Activated CD8-positive, alpha-beta memory T cell treated with anti-CD3 and anti-CD28 coated beads, Interleukin-2, amount 50 U/mL, for 48 hours (primary cell): ENCODE measurements around the gene CHRNB4.
A peak's percentile ranks its signal among the peaks of the same experiment; 100 is the strongest.

Experiments used
- DNase-seq: peaks from one replicate; pipeline ENCODE4 v3.0.0-alpha.2; 2020

The CHRNB4 gene, protein sequence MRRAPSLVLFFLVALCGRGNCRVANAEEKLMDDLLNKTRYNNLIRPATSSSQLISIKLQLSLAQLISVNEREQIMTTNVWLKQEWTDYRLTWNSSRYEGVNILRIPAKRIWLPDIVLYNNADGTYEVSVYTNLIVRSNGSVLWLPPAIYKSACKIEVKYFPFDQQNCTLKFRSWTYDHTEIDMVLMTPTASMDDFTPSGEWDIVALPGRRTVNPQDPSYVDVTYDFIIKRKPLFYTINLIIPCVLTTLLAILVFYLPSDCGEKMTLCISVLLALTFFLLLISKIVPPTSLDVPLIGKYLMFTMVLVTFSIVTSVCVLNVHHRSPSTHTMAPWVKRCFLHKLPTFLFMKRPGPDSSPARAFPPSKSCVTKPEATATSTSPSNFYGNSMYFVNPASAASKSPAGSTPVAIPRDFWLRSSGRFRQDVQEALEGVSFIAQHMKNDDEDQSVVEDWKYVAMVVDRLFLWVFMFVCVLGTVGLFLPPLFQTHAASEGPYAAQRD

DNA sequence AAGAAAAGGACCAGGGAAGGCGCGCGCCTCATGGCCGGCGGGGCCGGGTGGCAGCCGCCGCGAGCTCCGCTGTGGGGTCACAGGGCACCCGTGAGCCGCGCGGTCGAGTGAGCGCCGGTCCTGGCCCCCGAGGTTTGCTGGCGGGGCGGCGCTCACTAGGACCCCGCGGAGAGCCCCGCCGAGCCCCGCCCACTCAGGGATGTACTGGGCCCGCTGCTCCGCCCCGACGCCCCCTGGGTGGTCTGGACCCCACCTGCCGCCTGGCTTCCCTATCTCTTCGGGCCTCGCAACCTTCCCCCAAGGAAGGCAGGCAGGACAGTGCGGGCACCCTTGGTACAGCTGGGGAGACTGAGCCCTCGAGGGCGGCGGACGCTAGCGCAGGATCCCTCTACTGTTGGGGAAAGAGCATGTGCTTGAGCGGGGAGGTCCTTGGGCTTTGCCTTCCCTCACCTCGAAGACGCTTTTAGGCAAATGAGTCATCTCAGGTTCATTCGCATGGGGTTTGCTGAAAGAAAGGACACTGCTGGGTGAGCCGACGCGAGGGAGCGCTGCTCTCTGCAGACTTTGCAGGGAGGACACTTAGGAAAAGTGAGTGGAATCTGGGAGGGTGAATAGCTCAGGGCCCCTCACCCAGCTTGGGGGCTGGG is at the start of gene CHRNB4:
Gene CHRNB4, minus strand, starts transcription at position 109 of the 647 bp plus-strand sequence. Its CDS starts 77 bp downstream, at position 32.
- peak; percentile 63 for DNase-seq

DNA sequence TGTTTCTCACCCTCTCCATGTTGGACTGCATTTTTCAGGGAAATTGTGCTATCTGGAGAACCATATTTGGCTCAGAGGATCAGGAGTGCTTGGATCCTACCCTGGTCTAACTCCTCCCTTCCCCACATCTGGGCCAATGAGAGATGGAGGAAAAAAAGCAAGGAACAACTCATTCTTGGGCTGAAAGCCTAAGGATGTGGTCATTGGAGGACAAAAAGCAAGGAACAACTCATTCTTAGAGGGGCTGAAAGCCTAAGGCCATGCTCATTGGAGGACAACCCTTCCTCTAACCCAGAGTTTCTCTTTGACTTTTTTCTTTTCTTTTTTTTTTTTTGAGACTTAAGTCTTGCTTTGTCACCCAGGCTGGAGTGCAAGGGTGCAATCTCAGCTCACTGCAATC is 48.6 kb upstream of the CHRNB4 start:
- DNase-seq = no peak

DNA sequence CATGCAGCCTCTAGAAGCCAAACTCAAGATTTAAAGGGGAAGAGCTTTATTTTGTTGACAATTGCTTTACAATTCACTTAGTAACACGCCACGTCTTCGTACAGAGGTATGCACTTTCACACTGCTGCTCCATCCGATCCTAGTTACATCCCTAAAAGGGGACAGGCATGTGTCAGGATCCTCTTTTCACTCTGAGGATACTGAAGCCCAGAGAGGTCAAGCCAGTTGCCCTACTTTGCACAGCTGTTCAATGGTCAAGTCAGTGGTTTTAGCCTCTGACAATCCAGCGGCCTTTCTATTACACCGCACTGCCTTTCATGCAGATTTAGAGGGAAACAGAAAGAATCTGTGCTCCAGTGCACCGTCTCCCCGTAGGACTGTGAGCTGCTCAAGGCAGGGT is 44.9 kb upstream of the CHRNB4 start:
- peak; percentile 22 for DNase-seq

DNA sequence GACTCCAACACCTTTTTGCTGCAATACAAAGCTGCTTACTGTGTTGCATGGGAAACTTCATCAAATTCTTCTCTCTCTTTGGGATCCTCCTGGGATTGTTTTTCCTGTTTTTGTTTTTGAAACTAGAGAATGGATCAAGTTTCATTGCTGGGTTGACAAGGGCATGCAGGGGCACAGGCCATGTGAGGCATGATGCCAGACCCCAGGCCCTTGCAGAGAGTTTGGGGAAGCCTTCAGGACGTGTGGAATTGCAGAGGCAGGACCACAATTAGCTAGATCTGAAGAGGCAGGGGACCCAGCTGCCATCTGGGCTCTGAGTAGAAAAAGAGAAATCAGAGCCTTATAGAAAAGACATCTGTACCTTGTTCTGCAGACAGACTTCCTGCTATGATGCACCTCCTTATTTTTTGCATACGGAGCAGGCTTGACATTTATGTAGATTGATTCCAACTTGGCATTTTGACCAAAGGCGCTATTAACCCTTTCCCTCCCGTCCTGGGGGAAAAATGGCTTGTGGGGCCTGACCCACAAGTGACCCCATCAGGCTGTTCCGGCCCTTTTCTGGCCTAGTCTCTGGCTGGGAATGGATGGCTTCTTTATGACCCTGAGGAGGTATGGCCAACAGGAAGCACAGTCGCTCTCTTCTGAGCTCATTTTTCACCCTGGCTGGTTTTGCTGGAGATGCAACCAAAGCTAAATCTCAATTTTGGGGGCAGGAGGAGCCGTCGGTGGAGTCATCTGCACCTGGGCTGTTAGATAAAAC is 44.3 kb upstream of the CHRNB4 start:
- DNase-seq = peak; percentile 15

DNA sequence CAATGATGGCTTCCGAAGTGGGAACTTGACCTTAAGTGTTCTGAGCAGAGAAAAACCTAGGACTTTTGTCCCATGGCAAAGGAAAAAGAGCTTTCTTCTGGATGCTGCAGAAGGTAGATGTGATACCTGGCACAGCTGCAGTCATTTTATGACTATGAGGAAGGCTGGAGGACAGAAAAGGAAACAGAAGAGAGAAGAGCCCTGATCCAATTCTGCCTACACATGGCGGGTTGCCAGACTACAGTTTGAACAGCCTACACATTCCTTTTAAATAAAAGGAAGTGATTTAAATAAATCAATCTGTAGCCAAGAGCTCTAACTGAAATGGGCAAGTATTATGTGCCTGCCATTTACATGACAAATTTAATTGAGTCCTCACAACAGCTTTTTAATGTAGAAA is 43.6 kb upstream of the CHRNB4 start:
- peak; percentile 17 for DNase-seq

DNA sequence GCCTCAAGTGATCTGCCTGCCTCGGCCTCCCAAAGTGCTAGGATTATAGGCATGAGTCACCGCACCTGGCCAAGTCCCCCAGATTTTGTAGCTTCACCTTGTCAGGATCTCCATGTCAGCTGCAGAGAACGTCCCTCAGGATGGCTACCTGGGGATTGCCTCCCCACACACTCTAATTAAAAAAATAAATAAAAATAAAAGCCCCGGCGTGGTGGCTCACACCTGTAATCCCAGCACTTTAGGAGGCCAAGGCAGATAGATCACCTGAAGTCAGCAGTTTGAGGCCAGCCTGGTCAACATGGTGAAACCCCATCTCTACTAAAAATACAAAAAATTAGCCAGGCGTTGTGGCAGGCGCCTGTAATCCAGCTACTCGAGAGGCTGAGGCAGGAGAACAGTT is 42.6 kb upstream of the CHRNB4 start:
- peak; percentile 10 for DNase-seq

DNA sequence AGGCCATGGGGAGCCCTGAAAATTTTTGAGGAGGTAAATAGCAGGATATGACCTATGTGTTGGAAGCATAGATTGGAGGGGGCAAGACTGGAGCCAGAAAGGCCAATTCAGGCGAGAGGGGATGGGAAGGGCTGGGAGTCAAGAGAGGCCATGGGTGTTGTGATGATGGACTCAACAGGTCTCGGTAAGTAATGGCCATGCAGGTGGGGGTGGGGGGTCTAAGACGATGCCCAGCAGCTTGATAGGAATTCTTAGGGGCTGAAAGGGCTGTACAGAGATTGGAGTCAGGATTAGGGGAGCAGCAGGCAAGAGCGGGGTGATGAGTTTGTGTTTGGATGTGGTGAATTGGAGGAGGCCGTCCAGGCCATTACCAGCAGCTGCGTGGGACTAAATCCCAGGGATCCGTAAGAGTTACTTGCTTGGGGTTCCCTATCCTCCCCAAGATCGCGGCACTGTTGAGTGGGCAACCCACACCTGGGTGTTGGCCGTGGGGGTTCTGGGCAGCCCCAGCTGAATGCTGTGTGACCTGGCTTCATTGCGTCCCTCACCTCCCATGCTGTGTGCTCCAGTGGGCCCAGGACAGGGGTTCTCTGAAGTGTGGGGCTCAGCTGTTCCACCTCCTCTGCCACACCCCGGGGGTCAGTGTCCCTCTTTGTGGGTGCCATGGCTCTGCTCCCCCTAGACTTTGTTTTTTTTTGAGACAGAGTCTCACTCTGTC is 41.8 kb upstream of the CHRNB4 start:
- peak; percentile 39 for DNase-seq

DNA sequence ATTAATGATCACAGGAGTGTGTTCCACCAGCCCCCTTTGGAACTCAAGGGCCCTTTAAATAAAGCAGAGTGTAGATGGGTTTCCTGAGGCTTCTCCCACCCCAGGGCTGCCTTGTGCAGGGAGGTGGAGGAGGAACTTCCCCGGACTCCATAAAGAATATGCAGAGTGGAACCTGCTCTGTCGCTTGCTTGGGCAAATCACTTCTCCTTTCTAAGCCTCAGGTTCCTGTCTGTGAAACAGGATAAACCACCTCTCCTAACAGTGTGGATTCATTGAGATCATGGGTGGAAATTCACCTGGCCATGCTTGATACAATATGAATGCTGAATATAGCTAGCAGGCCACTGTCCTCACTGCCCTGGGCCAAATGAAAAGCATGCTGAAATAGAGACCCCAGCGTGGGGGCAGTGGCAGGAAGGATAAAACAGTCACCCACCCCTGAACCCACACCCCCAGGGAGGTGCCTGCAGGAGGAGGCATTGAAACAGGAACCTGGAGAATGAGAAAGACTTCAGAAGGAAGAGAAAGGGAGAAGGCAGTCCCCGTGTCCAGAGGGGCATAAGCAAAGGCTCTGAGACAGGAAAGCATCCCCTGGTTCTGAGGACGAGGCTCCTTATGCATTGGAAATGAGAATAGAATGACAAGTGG is 41.1 kb upstream of the CHRNB4 start:
- peak; percentile 20 for DNase-seq

DNA sequence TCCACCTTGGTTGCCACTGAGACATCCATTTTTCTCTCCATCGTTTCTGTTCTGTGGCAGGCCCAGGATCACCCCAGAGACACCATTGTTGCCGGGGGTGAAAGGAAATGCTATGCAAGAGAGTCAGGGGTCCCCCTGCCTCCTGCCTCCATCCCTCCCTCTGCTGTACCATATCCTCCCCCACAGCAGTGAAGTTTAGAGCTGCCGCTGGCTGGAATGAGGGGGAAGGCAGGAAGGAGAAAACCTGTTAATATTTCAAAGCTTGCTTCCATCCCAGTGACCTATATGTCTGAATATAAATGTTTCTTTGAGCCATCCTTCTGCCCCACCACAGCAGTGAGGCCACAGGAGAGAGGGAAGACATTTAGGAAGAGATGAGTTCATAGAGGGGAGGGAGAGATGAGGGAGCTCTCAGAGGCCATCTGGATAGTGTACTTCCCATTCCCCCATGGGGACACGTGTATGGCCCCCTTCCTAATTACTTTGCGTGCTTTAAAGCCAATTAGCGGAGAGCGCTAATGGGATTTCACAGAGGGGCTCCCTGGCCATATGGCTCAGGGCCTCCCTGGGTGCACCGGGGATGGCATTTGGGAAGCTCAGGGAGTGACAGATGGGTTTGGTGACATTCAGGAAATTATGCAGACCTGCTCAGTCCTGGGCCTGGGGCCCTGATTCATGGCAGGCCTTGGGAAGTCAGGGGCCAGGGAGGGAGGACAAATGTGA is 40.4 kb upstream of the CHRNB4 start:
- DNase-seq = peak; percentile 28

DNA sequence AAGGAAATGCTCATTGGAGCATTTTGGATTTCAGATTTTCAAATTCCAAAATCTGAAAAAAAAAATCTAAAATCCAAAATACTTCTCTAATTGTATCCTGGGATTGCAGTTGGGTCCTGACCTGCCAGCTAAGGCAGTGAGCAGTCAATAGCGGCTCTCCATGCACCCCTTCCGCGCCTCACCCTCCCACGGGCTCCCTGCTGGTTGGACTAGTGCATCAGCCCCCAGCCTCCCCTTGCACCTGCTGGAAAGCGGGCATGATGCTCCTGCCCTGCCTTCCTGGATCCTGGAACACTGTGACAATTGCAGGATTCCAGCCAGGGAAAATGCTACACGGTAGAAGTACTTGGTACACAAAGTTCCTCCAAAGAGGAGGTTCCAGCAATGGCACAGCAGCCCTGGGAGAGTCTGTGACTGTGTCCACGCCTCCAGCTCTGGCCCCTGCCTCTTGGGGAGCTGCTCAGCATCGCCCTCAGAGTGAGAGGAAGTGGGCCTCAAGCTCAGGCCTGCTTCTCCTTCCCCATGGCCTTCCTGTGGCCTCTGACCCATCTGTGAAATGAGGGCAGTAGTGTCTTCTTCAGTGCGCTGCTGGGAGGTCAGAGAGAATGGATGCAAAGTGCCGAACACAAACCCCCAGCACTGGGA is 39.5 kb upstream of the CHRNB4 start:
- DNase-seq = peak; percentile 22

DNA sequence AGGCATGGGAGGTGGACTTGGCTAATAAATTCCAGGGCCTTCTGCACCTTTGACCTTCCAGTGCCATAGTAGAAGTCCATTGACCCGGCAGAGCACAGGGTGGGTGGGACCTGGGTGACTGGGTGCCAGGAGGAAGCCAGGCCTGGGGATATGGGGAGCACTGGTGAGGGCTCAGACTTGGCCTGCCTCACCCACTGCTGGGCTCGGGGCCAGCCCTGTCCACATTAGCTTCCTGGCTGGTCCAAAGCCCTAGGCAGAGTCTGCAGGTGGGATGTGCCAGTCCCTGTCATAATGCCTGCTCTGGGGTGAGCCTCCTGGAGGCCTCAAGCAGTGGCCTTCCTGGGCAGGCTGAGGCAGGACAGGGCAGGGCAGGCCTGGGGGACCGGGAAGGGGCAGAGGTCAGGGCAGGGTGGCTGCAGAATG is 38.1 kb upstream of the CHRNB4 start:
- DNase-seq = peak; percentile 35

DNA sequence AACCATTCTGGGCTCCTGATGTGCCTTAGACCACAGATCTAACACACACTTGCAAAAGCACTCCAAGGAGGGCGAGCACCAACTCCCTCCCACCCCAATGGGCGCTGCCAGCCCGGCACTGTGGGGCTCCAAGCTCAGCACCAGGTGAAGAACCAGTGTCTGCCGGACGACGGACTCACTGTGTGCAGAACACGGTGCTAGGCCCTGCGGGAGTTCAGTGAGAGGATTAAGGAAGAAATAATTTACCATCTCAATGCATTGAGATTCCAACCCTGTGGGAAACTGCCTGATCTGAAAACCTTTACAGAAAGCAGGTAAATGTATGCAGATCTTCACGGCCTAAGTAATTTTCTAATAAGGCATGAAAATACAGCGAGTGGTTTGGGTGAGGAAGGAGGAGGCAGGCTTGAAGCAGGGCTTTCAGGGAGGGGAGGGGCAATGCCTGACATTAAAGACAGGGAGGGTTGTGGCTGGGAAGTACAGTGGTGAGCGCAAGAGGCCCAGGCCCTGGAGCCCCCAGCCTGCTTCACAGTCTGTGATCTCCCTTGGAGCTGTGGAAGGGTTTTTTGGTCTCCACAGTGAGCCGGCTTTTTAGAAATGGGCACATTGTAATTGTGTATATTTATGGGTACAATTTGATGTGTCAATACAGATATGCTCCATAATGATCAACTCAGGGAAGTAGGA is 35.6 kb upstream of the CHRNB4 start:
- peak; percentile 40 for DNase-seq

DNA sequence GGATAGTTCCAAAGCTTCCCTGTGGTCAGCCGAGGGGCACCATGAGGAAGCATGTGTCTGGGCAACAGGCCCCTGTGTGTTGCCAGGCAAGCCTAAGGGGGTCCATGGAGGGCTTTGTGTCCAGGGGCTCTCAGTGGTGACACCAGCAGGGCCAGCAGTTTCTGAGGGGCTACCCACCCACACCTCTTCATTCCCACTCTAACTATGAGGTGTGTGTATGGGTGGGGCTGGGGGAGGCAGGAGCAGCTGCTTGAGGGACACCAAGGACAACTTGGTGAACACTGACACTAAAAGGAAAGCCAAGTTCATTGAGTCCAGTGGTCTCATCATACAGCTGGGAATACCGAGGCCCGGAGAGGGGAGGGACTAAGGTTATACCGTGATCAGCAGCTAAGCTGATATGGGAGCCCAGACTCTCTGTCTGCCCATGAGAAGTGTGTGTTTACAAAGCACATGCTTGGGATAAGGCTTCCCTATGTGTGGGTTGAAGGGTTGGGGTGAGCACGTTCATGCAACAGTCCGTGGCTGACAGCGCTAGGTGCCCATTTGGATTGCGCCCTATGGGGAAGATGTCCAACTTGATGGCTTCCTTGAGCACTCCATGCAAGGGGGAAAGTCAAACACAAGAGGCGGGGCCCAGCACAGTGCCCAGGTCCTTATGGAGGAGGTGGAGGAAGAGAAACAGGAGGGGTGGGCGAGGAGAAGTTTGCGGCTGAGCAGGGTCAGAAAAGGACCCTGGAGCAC is 34.8 kb upstream of the CHRNB4 start:
- DNase-seq = no peak

DNA sequence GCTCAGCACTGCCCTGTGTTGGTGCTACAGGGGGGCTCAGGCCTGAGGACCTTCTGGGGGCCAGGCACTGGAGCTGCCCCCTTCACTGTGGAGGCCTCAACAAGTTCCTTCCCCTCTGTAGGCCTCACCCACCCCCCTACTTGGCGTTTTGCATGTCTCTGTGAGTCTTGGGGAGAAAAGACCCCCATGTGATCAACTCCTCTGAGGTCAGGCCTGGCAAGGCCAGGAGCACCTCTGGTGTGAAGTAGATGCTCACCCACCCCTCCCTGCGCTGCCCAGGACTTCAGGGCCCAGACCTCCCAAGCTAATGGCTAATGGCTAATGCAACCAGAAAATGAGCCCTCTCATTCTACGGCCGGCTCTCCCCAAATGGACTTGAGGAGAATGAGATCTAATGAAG is 34.2 kb upstream of the CHRNB4 start:
- DNase-seq = no peak

DNA sequence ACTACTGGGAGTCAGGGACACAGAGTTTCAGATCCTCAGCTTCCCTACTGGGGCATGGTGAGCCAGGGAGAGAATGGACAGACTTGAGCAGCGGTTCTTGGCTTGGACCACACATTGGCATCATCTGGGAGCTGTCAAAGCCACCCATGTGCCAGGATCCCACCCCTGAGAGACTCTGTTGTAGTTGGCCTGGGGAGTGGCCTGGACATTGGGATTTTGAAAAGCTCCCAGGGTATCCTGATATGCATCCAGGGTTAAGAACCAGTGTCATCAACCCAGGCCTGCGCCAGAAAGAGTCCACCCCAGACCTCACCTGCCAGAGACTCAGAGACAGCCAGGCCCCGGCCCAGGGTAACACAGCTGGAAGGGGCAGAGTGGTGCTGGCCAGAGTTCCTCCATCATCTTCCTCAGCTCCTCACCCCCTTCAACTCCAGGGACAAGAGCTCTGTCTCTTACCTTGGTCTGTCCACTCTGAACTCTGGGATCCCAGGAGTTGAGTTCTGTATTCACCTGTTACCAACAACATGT is 33.0 kb upstream of the CHRNB4 start:
- no peak for DNase-seq

DNA sequence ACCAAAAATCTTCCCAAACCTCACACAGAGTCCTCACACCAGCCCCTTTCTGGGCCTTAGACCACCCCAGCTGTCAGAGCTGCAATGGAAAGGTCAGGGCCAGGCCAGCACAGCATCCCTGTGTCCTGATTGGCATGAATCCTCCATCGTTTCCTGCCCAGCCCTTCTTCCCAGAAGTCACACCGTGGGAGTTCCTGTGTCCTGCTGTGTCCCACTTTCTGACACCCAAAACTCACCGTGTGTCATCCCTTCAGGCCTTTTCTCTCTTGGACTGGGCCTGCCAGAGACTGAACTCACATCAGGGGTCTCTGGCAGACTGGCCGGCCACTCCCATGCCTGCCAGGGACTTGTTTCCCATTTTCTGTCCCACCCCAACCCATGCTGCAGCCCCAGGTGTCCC is 32.5 kb upstream of the CHRNB4 start:
- no peak for DNase-seq

DNA sequence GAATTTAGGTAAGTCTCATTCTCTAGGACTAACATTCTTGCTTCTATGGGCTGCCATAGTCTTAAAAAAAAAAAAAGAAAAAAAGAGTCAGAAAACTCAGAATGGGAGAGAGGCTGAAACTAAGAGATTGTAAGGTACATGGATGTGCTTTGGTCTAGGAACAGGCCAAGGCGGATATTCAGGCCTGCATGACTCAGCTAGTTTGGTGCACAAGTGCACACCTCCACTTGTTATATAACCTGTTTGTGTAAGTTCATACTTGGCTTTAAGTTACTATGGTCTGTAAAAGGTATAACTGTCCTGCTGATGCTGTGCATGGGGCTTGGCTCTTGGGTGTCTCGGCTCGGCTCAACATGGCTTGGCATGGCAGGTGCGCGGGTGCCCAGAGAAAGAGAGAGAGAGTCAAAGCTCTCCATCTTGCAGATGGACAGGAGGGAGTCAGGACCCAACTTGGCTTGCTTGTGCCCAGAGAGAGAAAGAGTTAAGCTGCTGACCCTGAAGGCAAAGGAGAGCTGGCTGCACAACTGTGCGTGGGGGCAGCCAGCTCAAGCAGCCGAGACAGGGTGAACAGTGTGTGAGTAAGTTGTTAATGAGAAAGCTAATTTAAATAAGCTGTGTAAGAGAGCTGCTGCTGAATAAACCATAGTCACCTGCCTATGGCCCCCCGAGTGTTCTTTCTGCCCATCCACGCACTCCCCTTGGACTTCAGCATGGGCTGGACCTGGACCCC is 31.4 kb upstream of the CHRNB4 start:
- no peak for DNase-seq

DNA sequence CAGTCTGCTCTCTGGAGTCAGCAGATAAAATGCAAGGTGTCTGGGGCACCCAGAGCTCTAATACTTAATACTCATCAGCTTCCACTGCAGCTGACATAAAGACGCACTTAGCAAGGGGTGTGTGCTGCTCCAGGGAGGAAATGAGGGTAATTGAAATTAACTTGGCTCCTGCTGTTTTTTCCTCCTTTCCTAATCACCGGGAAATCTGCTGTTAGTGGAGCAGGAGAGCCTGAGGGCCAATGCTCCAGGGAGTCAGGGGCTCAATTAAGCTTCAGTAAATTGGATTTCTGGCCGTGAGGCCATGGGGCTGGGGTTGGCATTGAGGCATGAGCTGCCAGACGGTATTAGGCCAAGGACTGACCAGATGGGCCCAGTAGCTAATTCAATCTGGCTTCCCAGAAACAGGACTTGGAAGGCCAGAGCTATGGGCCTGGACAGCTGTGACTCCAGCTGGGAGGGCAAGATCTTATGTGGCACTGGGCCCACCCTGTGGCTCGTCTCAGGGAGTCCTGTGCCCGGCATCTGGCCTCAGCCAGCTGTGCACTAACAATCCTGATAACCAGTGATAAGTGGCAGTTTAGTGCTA is 30.7 kb upstream of the CHRNB4 start:
- DNase-seq = no peak
